Right lobe of liver (tissue), 4 donors: ENCODE results near the gene PDE4DIP.
"Not testable (repeated sequence)": the region's sequence is repeated elsewhere in the genome, so short reads cannot be mapped to it uniquely, and the experiment has no call there.

Experiments used
- CTCF ChIP-seq, 4 donors: fragments of 200-600 bp in 3 of 4; fragments of 450-650 bp in 1 of 4; IDR thresholded peaks; one replicate each; pipeline versions ENCODE4 v1.5.1 to v1.8.0; 2016 to 2022; ENCODE audit warnings: antibody characterized with exemption in 4 of 4, mild to moderate bottlenecking in 2 of 4
- POLR2A ChIP-seq: fragments of 450-650 bp; IDR thresholded peaks from one replicate; pipeline ENCODE4 v1.6.1; 2017; ENCODE audit warnings: antibody characterized with exemption, mild to moderate bottlenecking
- donor health status: DM: no; HTN: no; CAD: no.
- donor health status: DM: no; HTN: no; CAD: no.
- donor health status: DM: no; HTN: yes; CAD: no.

GRCh38 chr1:149013513-149013912 lies 169.3 kb downstream of the PDE4DIP start:
- not testable (repeated sequence) for TF ChIP-seq CTCF (IDR thresholded peaks at IDR 0.05); POLR2A
